ENCODE measurements around the gene TUG1.
A peak's percentile ranks its signal among the peaks of the same experiment; 100 is the strongest.

The TUG1 gene

DNA sequence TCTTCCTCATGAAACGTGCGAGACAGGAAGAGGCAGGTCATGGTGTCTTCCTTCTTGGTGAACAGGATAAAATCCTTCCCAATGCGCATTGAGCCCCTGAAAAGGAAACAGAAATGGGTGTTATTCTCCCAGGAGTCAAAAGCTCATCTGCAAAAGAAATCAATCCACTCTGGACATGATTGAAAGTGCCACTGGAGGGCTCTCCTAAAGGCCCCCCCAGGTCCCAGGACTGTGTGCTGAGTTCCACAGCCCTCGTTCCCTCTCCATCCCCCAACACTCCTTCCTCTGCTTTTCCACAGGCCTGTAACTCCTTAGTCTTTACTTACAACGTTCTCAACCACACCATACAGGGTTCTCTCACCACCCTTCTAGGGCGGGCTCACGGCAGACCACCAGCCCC lies 22.7 kb upstream of the TUG1 start:
- TF ChIP-seq, protein P1, sequence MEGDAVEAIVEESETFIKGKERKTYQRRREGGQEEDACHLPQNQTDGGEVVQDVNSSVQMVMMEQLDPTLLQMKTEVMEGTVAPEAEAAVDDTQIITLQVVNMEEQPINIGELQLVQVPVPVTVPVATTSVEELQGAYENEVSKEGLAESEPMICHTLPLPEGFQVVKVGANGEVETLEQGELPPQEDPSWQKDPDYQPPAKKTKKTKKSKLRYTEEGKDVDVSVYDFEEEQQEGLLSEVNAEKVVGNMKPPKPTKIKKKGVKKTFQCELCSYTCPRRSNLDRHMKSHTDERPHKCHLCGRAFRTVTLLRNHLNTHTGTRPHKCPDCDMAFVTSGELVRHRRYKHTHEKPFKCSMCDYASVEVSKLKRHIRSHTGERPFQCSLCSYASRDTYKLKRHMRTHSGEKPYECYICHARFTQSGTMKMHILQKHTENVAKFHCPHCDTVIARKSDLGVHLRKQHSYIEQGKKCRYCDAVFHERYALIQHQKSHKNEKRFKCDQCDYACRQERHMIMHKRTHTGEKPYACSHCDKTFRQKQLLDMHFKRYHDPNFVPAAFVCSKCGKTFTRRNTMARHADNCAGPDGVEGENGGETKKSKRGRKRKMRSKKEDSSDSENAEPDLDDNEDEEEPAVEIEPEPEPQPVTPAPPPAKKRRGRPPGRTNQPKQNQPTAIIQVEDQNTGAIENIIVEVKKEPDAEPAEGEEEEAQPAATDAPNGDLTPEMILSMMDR (conservative IDR thresholded peaks at IDR 0.05; ENCODE audit: low read length), result no peak
- no peak for DNase-seq (ENCODE audit: low read depth)
- H3K4me3 ChIP-seq (ENCODE audit: low read length), result no peak overlapping the region

DNA sequence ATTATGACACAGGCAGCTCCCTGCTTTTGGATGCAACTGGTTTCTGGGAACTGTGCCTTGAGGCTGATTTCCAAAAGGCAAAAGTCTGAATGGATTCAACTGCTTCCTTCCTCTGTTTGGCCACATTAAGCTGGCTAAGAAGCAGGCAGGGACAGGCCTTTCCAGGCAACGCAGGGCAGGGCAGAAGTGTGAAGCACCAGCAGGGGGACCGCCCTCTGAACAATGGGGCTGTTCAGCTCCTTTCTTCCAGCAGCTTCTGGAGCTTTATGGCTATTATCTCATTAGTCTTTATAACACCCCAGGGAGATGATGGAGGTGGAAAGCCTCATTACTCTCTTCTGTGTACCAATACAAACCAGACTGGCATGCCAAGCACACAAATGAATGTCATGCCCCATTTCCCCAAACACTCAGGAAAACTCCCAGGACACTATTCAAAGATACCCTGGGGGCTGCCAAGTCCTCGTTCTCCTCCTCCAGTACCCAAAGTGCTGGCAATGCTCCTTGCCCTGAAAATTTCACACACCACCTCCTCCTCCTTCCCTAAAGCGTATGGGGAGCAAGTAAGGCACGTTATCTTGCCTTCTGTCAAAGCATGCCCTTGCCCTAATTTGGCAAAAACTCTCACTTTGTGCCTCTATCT lies 21.8 kb upstream of the TUG1 start:
- TF ChIP-seq, protein P1 (conservative IDR thresholded peaks at IDR 0.05; ENCODE audit: low read length), result no peak; the same call in 1 of the 2 replicates
- no peak overlapping the region for H3K4me3 ChIP-seq (ENCODE audit: low read length)
- DNase-seq (ENCODE audit: low read depth), result peak; percentile 23

DNA sequence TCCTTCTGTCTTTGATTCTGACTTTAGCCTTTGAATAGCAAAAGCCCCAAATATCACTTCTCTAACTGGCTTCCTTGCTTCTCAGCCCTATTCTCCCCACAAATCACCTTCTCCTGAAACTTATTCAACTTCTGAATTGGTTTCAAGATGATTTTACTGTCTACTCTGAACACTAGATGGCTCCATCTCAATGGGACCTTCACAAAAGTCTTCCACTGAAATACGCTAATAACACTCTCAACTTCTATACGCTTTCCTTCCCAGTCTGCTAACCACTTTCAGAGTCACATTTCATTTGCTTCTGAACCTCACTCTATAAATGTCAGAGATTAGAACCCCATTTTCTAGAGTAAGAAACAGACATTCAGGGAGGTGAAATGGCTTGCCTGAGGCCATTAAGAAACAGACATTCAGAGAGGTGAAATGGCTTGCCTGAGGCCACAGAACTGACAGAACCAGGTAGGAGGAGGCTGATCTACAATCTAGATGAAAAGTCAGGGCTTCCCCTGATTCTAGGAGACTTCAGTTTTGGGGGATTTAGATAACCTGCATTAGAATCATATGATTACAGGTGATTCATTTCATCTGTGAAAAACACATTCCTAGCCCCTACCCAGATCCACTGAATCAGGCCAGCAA lies 21.1 kb upstream of the TUG1 start:
- no peak overlapping the region for H3K4me3 ChIP-seq (ENCODE audit: low read length)
- TF ChIP-seq, protein P1 (conservative IDR thresholded peaks at IDR 0.05; ENCODE audit: low read length), result peak; percentile 76
- DNase-seq (ENCODE audit: low read depth), result peak; percentile 71

DNA sequence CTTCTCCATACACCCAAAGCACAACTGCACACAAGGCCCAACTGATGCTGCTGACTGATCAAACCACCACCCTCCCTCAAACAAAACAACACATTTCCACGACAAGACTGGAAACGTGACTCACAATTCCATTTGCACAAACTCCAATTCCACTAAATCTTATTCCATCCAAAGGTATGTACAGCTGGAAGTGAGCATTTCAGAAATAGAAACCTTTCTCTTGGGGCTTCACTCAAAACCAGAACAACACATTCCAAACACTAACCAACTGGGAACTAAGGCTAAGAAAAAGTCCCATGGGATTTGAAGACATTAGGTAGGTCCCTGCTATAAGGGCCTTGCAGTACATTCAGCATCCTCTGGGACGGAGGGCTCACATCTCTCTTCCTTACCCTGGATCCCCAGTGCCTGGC lies 20.1 kb upstream of the TUG1 start:
- no peak overlapping the region for H3K4me3 ChIP-seq (ENCODE audit: low read length)
- TF ChIP-seq, protein P1 (conservative IDR thresholded peaks at IDR 0.05; ENCODE audit: low read length), result peak; percentile 34
- peak; percentile 77 for DNase-seq (ENCODE audit: low read depth)

DNA sequence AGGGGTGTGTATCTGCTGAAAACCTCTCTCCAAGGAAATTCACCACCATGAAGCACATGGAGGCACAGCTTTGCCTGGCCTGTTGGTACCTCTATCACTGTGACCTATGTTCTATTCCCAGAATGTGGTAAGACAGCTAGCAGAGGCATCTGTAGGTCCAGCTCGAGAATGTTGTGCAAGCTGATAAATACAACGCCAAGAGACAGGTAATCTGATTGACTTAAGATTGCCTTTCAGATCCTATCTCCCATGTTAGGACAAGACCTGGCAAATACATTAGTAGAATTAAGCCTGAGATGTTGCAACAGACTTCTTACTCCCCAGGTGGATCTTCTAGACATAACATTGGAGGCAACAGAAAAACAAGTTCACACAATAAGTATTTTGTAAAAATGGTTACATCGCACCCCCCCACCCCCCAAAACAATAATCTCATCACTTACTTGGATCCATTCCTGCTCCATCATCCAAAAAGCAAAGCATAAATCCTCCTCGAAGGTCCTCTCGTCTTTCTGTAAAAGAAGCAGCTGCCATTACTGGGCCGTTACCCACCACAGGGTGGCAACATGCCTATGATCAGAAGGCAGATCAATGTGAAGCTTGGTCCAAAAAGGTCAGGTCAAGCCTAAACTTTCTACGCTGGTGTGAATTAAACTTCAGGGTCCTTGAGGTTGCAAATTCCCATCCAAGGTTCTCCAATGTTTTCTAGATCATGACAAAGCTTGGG lies 19.0 kb upstream of the TUG1 start:
- TF ChIP-seq, protein P1 (conservative IDR thresholded peaks at IDR 0.05; ENCODE audit: low read length), result no peak
- no peak for DNase-seq (ENCODE audit: low read depth)

DNA sequence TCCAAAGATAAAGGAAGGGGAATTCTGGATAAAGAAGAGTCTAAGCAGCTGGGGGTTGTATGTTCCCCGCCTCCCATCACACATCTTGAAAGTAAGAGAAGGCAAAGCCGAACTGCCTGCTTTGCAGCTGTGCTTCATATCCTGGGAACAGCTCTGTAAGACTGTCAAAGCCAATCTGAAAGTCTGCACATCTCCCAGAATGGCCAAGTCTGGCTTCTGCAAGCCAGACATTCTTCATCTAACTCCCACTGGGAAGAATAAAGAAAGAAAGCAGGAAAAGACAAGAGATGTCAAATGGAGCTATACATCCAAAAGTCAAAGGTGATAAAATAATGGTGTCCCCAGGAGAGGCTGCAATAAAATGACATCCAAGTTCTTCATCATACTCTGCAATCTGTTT lies 15.9 kb upstream of the TUG1 start:
- DNase-seq (ENCODE audit: low read depth), result no peak
- TF ChIP-seq, protein P1 (conservative IDR thresholded peaks at IDR 0.05; ENCODE audit: low read length), result no peak
- H3K4me3 ChIP-seq (ENCODE audit: low read length), result no peak overlapping the region

More for the DNA sequence above, 19.0 kb upstream of the TUG1 start:
- no peak overlapping the region for H3K4me3 ChIP-seq (ENCODE audit: low read length)

All from AG10803 (cell line).